Stimulated activated CD8-positive, alpha-beta memory T cell treated with anti-CD3 and anti-CD28 coated beads, Interleukin-7, amount 100 ng/mL, for 48 hours (primary cell): ENCODE results near the gene VPS37C.

Experiments used
- DNase-seq, 2 donors: peaks; one replicate each; pipeline ENCODE4 v3.0.0-alpha.2; 2020; ENCODE audit warnings: low read depth in 1 of 2; ENCODE audit errors: extremely low read depth in 1 of 2

The VPS37C gene

DNA sequence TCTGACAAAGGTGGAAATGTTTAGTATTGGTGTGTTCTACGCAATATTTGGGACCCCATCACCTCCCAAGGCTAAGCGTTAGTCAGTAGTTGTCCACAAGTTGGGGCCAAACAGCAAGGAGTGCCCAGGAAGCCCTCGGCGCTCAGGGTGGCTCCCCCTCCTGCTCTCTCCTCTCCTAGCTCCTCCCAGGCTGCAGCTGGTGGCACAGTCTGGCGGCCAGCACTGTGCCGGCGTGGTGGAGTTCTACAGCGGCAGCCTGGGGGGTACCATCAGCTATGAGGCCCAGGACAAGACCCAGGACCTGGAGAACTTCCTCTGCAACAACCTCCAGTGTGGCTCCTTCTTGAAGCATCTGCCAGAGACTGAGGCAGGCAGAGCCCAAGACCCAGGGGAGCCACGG, 42.2 kb downstream of the VPS37C start:
- DNase-seq = no peak

DNA sequence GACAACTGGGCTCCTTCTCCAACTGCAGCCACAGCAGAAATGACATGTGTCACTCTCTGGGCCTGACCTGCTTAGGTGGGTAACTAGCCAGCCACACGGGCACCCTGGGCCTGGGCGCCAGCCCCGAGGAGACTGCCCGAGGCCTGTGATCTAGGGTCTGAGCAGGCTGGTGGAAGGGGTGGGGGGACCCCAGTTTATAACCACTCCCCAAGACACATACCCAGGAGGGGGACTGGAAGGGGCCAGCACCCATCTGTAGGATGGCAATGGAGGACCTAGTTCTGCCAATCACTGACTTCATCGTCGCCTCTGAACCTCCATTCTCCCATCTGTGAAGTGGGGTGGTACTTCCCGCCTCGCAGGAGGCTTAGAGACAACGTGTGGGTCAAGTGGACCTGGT, 42.8 kb downstream of the VPS37C start:
- no peak for DNase-seq

DNA sequence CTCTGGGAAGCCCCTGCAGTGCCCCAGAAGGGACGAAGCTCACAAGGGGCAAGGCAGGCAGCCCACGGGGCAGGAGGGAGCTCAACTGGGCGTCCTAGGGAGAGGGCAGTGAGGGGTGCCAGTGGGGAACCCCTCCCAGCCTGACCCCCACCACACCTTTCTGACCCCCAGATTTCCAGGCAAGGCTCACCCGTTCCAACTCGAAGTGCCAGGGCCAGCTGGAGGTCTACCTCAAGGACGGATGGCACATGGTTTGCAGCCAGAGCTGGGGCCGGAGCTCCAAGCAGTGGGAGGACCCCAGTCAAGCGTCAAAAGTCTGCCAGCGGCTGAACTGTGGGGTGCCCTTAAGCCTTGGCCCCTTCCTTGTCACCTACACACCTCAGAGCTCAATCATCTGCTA, 43.2 kb downstream of the VPS37C start:
- DNase-seq = no peak

DNA sequence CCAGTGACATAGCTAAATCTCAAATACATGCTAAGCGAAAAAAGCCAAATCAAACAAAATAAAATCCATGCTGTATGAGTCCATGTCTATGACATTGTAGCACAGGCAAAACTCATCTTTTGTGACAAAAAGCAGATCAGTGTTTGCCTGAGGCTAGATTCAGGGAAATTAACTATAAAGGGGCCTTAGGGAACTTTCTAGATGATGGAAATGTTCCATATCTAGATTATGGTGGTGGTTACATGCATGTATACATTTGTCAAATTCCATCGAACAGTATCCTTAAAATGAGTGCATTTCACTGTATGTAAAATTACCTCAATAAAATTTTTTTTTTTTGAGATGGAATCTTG, 44.1 kb downstream of the VPS37C start:
- DNase-seq = no peak

GRCh38 chr11:61116426-61117167, 44.6 kb downstream of the VPS37C start:
- no peak for DNase-seq

- no peak for DNase-seq
These were observed 45.6 kb downstream of the VPS37C start for GRCh38 chr11:61115498-61116224.

DNA sequence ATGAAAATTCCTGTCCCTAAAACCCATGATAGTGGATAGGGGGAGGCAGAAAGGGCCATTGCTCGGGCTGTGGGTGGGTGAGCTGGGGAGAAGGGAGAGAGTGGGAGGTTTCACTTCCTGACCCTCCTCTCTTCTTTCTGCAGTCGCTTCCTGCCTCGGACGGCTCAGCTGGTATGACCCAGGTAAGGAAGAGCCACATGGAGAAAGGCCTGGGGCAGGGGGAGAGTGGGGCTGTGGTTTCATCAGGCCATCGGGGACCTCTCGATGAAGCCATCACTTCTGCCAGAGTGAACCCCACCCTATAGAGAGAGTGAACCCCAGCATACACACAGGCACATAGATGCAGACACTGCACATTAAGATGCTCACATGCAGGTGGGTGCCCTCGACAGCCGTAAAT, 46.3 kb downstream of the VPS37C start:
- DNase-seq = no peak

GRCh38 chr11:61113201-61113600, 48.0 kb downstream of the VPS37C start:
- no peak for DNase-seq

- no peak for DNase-seq
These were observed 48.7 kb downstream of the VPS37C start for GRCh38 chr11:61112575-61112974.

- peak in 1 of 2 donors; percentile 74 for DNase-seq
These were observed 49.3 kb downstream of the VPS37C start for GRCh38 chr11:61111786-61112517.

DNA sequence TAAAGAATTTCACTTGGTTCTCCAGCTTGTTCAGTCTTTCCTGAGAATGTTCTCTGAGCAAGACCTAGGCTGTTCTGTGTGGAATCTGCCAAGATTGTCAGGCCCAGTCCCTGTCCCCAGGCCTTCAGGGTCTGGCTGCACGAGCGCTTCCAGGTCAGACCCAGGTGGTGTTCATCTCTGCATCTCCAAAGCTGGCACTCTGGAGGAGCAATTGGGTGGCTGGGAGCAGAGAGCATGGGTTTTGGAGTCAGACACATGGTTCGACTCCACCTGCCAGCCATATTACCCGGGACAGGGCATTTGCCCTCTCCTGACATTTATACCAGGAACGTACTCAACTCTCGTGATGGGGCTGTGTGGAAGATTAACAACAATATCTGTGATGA, 50.2 kb downstream of the VPS37C start:
- no peak for DNase-seq

DNA sequence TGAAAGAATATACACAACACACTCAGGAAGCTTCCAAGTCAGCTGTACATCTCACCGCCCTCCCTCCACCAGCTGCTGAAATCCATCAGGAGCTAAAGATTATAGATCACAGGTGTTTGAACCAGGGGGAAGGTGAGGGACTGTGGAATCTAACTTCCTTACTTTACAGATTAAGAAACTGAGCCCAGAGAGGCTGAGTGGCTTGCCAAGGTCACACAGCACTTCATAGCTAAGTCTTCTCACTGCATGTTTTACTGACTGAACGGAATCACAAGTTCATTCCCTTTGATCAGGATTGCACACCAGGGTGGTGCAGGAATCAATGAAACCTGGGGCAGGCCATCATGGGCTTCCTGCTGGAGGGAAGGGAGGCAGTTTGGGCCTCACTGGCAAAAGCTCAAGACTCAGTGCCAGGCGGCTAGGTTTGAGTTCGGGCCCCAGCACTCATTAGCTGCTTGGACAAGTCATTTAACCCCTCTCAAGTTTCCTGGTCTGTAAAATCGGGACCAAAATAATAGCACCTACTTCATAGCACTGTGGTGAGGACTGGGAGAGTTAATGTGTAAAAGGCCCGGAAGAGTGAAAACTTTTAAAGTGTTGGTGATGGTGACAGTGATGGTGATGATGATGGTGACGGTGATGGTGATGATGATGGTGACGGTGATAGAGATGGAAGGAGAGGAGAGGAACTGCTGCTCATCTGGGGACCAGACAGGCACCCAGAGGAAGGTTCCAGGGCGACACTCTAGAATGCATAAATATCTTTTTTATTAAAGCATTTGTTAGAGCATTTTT, 50.8 kb downstream of the VPS37C start:
- DNase-seq = no peak

- no peak for DNase-seq
These were observed 51.6 kb downstream of the VPS37C start for GRCh38 chr11:61109671-61110070.

DNA sequence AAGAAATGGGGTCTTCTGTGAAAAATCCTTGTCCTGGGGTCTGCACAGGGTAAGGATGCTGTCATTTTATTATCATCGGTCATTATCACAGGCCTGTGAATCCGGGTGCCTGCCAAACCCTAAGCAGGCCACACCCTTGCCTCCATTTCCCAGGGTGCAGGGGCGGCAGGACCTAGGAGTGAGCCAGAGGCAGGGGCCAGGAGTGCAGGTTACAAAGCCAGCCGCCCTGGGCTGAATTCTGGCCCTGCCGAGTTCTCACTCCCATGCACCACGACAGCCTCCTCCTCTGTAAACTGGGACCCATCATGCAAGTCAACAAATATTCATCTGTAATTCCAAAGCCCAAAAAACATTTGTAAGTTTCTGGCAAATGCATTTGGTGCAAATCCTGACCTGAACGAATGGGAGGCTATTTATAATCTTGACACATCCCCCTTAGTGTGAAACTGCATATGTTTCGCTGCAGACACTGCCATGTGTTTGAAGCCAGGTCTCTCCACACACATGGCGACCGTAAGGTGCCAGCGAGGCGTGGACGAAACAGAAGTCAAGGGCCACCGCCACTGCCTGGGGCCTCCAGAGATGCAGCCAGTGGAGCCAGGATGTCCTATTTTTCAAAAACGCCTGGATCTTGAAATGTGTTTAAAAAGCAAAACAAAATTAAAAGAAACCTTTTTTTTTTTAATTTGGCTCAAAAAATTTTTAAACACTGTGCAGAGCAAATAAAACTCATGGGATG, 52.2 kb downstream of the VPS37C start:
- DNase-seq = no peak

DNA sequence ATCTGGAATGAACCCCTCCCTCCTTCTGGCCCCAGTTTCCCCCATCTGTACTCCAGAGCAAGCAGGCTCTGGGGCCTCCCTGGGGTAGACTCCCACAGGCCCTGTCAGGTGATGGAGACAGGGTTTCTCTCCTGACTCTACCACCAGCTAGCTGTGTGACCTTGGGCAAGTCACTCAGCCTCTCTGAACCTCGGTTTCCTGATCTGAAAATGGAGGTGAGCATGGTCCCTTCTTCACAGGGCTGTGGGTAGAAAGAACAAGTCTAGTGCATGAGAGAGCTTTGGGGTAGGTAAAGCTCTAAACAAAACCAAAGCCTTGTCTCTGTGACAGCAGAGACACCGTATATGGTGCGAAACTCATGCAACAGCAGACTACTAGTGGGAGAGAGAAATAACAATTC, 53.3 kb downstream of the VPS37C start:
- DNase-seq = no peak

DNA sequence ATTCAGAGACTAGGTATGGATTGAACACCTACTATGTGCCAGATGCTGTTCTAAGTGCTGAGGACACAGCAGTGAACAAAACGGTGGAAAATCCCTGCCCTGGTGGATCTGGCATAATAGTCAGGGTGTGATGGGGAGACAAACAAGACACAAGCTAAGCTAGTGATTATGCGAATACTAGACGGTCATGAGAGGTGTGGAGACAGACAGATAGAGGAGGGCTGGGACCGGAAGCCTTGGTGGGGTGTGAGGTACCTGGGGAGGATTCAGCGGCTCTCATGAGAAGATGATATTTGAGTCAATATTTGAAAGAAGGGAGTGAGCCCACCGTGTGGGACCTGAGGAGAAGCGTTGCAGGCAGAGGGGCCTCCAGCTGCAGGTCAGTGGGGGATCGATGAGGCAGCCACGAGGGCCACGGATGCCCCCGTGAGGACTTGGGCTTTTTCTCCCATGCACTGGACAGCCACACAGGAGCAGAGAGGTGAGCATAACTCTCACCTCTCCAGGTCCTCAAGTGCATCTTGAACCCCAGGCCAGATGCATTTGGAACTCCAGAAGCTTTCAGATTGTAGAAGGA, 54.2 kb downstream of the VPS37C start:
- no peak for DNase-seq

DNA sequence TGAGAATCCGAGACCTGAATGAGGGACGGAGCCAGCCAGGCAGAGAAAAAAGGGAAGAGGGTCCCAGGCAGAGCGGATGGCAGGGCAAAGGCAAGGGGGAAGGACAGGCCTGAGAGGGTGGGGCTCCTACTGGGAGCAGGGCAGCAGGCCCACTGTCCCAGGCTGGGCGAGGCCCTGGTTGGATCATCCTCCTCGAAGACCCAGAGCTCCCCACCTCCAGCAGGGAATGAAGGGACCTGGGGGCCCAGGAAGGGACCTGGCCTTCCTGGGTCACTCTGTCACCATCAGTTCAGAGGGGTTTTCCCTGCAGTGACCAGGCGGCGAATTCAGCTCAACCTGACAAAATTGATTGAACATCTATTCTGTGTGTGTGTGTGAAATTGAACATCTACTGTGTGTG, 54.9 kb downstream of the VPS37C start:
- no peak for DNase-seq

DNA sequence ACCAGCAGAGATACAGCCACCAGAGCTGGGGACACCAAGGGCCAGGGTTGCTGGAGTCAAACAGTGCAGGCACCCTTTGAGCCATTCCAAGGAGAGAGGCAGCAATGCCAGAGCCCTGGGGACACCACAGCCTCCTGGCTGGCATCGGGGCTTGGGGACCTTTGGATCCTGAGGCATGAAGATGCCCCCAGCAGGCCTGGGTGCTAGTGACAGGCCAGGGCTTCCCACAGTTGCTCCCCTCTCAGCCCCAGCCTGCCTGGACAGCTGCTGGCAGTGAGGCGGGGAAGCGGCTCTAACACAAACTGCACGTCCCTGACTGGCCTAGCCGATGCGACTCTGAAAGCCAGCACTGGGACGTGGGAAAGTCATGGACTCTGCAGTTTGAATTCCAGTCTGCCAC, 56.3 kb downstream of the VPS37C start:
- DNase-seq = no peak

DNA sequence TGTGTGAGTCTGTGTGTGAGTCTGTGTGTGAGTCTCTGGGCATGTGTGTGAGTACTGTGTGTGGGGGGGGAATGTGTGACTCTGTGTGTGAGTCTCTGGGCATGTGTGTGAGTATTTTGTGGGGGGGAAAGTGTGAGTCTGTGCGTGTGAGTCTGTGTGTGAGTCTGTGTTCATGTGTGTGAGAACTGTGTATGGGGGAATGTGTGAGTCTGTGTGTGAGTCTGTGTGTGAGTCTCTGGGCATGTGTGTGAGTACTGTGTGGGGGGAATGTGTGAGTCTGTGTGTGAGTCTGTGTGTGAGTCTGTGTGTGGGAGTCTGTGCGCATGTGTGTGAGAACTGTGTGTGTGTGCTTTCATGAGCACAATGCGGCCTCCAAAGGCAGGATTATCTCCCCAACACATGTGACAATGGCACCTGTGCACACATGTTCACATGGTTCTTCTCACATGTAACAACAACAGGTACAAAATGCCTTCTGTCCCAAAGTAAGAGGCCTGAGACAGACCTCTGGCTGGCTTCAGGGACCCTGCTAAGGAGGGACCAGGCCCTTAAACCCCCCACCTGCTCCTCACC, 57.3 kb downstream of the VPS37C start:
- no peak for DNase-seq
